ENCODE results near the gene PROSER2.
A peak's percentile ranks its signal among the peaks of the same experiment; 100 is the strongest.

PROSER2 gene

GRCh38 chr10:11846542-11846941 is 23.4 kb downstream of the PROSER2 start:
- no peak for TF ChIP-seq REST (IDR thresholded peaks at IDR 0.05; ENCODE audit: low read depth)
- no peak for TF ChIP-seq NFIC (IDR thresholded peaks at IDR 0.05)
- TF ChIP-seq TAF1 (IDR thresholded peaks at IDR 0.05; ENCODE audit: low read depth) = no peak
- TF ChIP-seq MAX (IDR thresholded peaks at IDR 0.05) = no peak
- TF ChIP-seq FOXM1 (IDR thresholded peaks at IDR 0.05; ENCODE audit: borderline replicate concordance, low read depth) = no peak
- TF ChIP-seq ZBTB7A (IDR thresholded peaks at IDR 0.05; ENCODE audit: low read depth) = no peak
- no peak for TF ChIP-seq YY1 (IDR thresholded peaks at IDR 0.05; ENCODE audit: low read depth)

GRCh38 chr10:11849277-11849676 is 26.1 kb downstream of the PROSER2 start:
- TF ChIP-seq FOXM1 (IDR thresholded peaks at IDR 0.05; ENCODE audit: borderline replicate concordance, low read depth) = no peak

GRCh38 chr10:11849911-11850310 is 26.8 kb downstream of the PROSER2 start:
- TF ChIP-seq NFIC (IDR thresholded peaks at IDR 0.05) (no peak), YY1 (IDR thresholded peaks at IDR 0.05; ENCODE audit: low read depth) (no peak), TEAD4 (IDR thresholded peaks at IDR 0.05) (no peak), USF1 (IDR thresholded peaks at IDR 0.05) (no peak), CREB1 (IDR thresholded peaks at IDR 0.05; ENCODE audit: low read depth) (no peak), TAF1 (IDR thresholded peaks at IDR 0.05; ENCODE audit: low read depth) (no peak), MAX (IDR thresholded peaks at IDR 0.05) (no peak), REST (IDR thresholded peaks at IDR 0.05; ENCODE audit: low read depth) (no peak), TCF12 (IDR thresholded peaks at IDR 0.05; ENCODE audit: low read depth) (no peak), EGR1 (IDR thresholded peaks at IDR 0.05) (no peak), ZBTB7A (IDR thresholded peaks at IDR 0.05; ENCODE audit: low read depth) (no peak), CEBPB (IDR thresholded peaks at IDR 0.05) (no peak)

GRCh38 chr10:11851910-11852309 is 28.8 kb downstream of the PROSER2 start:
- no peak for TF ChIP-seq RAD21 (IDR thresholded peaks at IDR 0.05; ENCODE audit: low read depth)
- no peak for TF ChIP-seq NFIC (IDR thresholded peaks at IDR 0.05)
- no peak for TF ChIP-seq REST (IDR thresholded peaks at IDR 0.05; ENCODE audit: low read depth)
- TF ChIP-seq TEAD4 (IDR thresholded peaks at IDR 0.05) = no peak
- no peak for TF ChIP-seq ZBTB7A (IDR thresholded peaks at IDR 0.05; ENCODE audit: low read depth)
- no peak for TF ChIP-seq MAX (IDR thresholded peaks at IDR 0.05)
- no peak for TF ChIP-seq TCF12 (IDR thresholded peaks at IDR 0.05; ENCODE audit: low read depth)
- no peak for TF ChIP-seq TAF1 (IDR thresholded peaks at IDR 0.05; ENCODE audit: low read depth)
- TF ChIP-seq YY1 (IDR thresholded peaks at IDR 0.05; ENCODE audit: low read depth) = no peak
- no peak for TF ChIP-seq USF1 (IDR thresholded peaks at IDR 0.05)
- no peak for TF ChIP-seq EGR1 (IDR thresholded peaks at IDR 0.05)

GRCh38 chr10:11853468-11853867 is 30.3 kb downstream of the PROSER2 start:
- TF ChIP-seq EP300 (IDR thresholded peaks at IDR 0.05; ENCODE audit: borderline replicate concordance) (no peak), RAD21 (IDR thresholded peaks at IDR 0.05; ENCODE audit: low read depth) (peak; percentile 32), YY1 (IDR thresholded peaks at IDR 0.05; ENCODE audit: low read depth) (peak; percentile 58)
